ENCODE measurements around the gene RMRP. TPM values are rescaled to one million over a fixed set of nuclear protein-coding genes. Genes with fewer than 3 reads are reported as not detected.

The RMRP gene
- total RNA-seq: 8,462 TPM

DNA sequence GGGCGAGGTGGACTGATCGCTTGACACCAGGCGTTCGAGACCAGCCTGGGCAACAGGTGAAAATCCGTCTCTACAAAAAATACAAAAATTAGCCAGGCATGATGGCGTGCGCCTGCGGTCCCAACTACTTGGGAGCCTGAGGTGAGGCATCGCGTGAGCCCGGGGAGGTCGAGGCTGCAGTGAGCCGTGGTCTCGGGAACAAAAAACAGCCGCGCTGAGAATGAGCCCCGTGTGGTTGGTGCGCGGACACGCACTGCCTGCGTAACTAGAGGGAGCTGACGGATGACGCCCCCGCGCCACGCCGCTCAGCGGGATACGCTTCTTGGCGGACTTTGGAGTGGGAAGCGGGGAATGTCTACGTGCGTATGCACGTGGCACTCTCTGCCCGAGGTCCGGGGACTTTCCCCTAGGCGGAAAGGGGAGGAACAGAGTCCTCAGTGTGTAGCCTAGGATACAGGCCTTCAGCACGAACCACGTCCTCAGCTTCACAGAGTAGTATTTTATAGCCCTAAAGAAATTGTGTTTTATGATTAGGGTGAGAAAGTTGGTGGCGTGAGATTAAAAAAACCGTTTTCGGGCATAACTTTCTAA lies at the start of gene RMRP:
Gene RMRP, minus strand, starts transcription at position 474 of the 591 bp plus-strand sequence.
- intact Hi-C loops (cut with DNase I): loop anchor here (2.0 to 10.0 kb wide), 3 partner anchors 35 to 157 kb away; partner anchors contain the start of genes HINT2 and SPAG8
- H3K27me3 ChIP-seq: no peaks in the 10 kb centered on the region
- peak within 1 kb of the TSS; percentile 84 to 97 for H3K4me3 ChIP-seq
- peaks cover 18% of the 10 kb centered on the region for H3K4me1 ChIP-seq
- peaks cover 0 to 11% of the 10 kb centered on the region in 2 donors for H3K36me3 ChIP-seq
- DNase-seq (ENCODE audit: extremely low spot score in 2 of 2): peak in 1 of 2 donors; percentile 99
- TF ChIP-seq POLR2AphosphoS5 (IDR thresholded peaks at IDR 0.05; ENCODE audit: insufficient read depth in 1 of 2, low read depth in 1 of 2): peak; percentile 85 to 94
- TF ChIP-seq, protein P1, sequence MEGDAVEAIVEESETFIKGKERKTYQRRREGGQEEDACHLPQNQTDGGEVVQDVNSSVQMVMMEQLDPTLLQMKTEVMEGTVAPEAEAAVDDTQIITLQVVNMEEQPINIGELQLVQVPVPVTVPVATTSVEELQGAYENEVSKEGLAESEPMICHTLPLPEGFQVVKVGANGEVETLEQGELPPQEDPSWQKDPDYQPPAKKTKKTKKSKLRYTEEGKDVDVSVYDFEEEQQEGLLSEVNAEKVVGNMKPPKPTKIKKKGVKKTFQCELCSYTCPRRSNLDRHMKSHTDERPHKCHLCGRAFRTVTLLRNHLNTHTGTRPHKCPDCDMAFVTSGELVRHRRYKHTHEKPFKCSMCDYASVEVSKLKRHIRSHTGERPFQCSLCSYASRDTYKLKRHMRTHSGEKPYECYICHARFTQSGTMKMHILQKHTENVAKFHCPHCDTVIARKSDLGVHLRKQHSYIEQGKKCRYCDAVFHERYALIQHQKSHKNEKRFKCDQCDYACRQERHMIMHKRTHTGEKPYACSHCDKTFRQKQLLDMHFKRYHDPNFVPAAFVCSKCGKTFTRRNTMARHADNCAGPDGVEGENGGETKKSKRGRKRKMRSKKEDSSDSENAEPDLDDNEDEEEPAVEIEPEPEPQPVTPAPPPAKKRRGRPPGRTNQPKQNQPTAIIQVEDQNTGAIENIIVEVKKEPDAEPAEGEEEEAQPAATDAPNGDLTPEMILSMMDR (IDR thresholded peaks at IDR 0.05): peak in 2 of 3 experiments; percentile 3 to 43
- peak in 1 of 2 donors; percentile 59 for TF ChIP-seq POLR2A (IDR thresholded peaks at IDR 0.05)
- H3K9me3 ChIP-seq: no peaks in the 10 kb centered on the region
- H3K27ac ChIP-seq: peak within 1 kb of the TSS; percentile 96

DNA sequence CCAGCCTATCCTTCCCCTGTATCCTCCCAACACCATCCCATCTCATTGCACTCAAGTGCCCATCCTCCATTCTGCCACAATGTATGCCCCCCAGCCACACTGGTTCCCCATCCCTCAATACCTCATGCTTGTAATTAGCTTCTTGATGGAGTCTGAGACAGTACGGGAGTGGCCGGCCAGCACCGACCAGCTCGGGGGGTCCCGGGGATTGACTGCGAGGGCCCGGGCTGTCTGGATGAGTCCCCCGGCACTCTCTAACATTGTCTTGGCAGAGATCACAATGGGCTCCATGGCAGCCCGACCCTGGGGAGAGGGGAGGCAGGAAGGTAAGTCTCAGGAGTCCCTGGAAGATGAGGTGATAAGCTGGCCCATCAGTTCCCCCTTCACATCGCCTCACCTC lies 49.1 kb upstream of the RMRP start:
- TF ChIP-seq POLR2A (IDR thresholded peaks at IDR 0.05) (no peak), POLR2AphosphoS5 (IDR thresholded peaks at IDR 0.05; ENCODE audit: insufficient read depth in 1 of 2, low read depth in 1 of 2) (no peak)
- TF ChIP-seq, protein P1 (IDR thresholded peaks at IDR 0.05): no peak

DNA sequence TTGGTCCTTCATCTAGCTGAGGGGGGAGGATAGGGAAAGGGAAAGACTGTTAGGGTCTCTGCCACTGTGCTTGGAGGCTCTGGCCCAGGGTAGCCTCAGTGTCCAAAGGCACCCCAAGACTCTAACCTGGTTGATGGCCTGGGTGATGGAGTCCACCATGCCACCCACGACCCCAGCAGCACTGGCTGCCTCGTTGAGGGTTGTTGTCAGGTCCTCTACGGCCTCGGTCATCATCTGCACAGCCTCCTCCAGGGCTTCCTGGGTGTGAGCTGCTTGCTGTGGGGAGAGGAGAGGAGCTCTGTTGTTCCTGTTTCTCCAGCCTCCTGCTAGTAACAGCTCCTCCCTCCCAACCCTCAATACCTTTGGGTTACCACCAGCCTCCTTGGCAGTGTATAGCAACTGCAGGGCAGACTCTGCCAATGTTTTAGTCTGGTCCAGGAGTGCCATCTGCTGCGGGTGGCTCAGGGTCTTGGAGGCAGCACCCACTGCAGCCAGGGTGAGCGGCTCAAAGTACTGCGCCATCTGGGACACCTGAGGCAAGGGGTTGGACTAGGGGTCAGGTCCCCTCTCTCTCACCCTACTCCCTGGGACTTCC lies 48.1 kb upstream of the RMRP start:
- intact Hi-C loops (cut with DNase I): no loop called here
- peaks cover 21 to 95% of the 10 kb centered on the region in 2 donors for H3K36me3 ChIP-seq
- no peak overlapping the region for H3K27ac ChIP-seq
- no peaks in the 10 kb centered on the region for H3K4me1 ChIP-seq
- H3K4me3 ChIP-seq: no peak overlapping the region
- TF ChIP-seq, protein P1 (IDR thresholded peaks at IDR 0.05): no peak
- no peak for TF ChIP-seq POLR2AphosphoS5 (IDR thresholded peaks at IDR 0.05; ENCODE audit: insufficient read depth in 1 of 2, low read depth in 1 of 2)
- no peak for TF ChIP-seq POLR2A (IDR thresholded peaks at IDR 0.05)
- H3K27me3 ChIP-seq: no peaks in the 10 kb centered on the region
- H3K9me3 ChIP-seq: no peaks in the 10 kb centered on the region
- DNase-seq (ENCODE audit: extremely low spot score in 2 of 2): no peak

More for the DNA sequence above, 49.1 kb upstream of the RMRP start:
- Histone ChIP-seq H3K4me3 (no peak overlapping the region), H3K36me3 (peaks cover 23 to 95% of the 10 kb centered on the region in 2 donors), H3K27me3 (no peaks in the 10 kb centered on the region), H3K27ac (no peak overlapping the region), H3K4me1 (no peaks in the 10 kb centered on the region), H3K9me3 (no peaks in the 10 kb centered on the region)
- intact Hi-C loops (cut with DNase I): no loop called here
- no peak for DNase-seq (ENCODE audit: extremely low spot score in 2 of 2)

DNA sequence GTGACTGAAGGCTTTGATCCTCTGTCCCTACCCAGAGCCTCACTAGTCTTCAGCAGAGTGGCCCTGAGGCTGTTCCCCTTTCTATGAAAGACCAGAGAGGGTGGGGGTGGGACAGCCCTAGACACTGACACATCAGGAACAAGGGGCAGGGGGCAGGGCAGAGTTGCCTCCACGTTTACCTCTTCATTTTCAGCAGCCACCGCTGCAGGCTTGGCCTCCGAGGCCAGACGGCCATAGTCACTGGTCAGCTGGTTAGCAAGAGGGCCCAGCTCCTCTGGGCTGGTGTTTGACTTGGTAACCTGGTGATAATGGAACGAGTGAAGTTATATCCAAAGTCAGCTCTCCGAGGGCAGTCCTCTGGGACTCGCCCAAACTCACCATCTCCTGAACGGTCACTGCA lies 47.6 kb upstream of the RMRP start:
- TF ChIP-seq POLR2A (IDR thresholded peaks at IDR 0.05) (no peak), POLR2AphosphoS5 (IDR thresholded peaks at IDR 0.05; ENCODE audit: insufficient read depth in 1 of 2, low read depth in 1 of 2) (no peak)
- TF ChIP-seq, protein P1 (IDR thresholded peaks at IDR 0.05): no peak
- Histone ChIP-seq H3K36me3 (peaks cover 16 to 95% of the 10 kb centered on the region in 2 donors), H3K9me3 (no peaks in the 10 kb centered on the region), H3K27ac (no peak overlapping the region), H3K27me3 (no peaks in the 10 kb centered on the region), H3K4me3 (no peak overlapping the region), H3K4me1 (no peaks in the 10 kb centered on the region)
- no peak for DNase-seq (ENCODE audit: extremely low spot score in 2 of 2)
- intact Hi-C loops (cut with DNase I): no loop called here

Data from vagina (tissue), 2 donors.